HepG2 (cell line): ENCODE measurements around the gene WDR81. TPM values are rescaled to one million over a fixed set of nuclear protein-coding genes. Genes with fewer than 3 reads are reported as not detected.

ENCODE experiments used
- ADNP ChIP-seq: sonication (generic); formaldehyde crosslinking; IDR thresholded peaks from 2 replicates; pipeline ENCODE4 v1.4.0; 2020; ENCODE audit warnings: missing genetic modification reagents
- BCL6 ChIP-seq: IDR thresholded peaks from 2 replicates; pipeline ENCODE4 v1.6.1; 2016; ENCODE audit warnings: missing genetic modification reagents, missing compliant biosample characterization
- CTCF ChIP-seq: sonication (generic); formaldehyde crosslinking; IDR thresholded peaks from 2 replicates; pipeline ENCODE4 v1.5.0; 2020; ENCODE audit warnings: mild to moderate bottlenecking, missing genetic modification reagents, moderate library complexity
- HHEX ChIP-seq: IDR thresholded peaks from 2 replicates; pipeline ENCODE4 v1.6.1; 2016; ENCODE audit warnings: control low read depth
- KAT7 ChIP-seq: IDR thresholded peaks from 2 replicates; pipeline ENCODE4 v1.6.1; 2018; ENCODE audit warnings: borderline replicate concordance, missing compliant biosample characterization
- MAX ChIP-seq: IDR thresholded peaks from 2 replicates; pipeline ENCODE4 v1.6.1; 2012; ENCODE audit warnings: inconsistent platforms
- MTERF4 ChIP-seq: sonication (generic); formaldehyde crosslinking; IDR thresholded peaks from 2 replicates; pipeline ENCODE4 v1.8.0; 2023; ENCODE audit warnings: mild to moderate bottlenecking, missing genetic modification reagents
- REL ChIP-seq: sonication (generic); formaldehyde crosslinking; conservative IDR thresholded peaks from 2 replicates; pipeline ENCODE4 v1.8.0; 2022; ENCODE audit warnings: mild to moderate bottlenecking, missing genetic modification reagents, moderate library complexity
- TEAD2 ChIP-seq: sonication (generic); formaldehyde crosslinking; IDR thresholded peaks from 2 replicates; pipeline ENCODE4 v1.9.0; 2021; ENCODE audit warnings: missing genetic modification reagents
- TERF1 ChIP-seq: sonication (generic); formaldehyde crosslinking; IDR thresholded peaks from 2 replicates; pipeline ENCODE4 v1.8.0; 2022; ENCODE audit warnings: mild to moderate bottlenecking, missing genetic modification reagents, moderate library complexity
- TFDP2 ChIP-seq: sonication (generic); formaldehyde crosslinking; IDR thresholded peaks from 2 replicates; pipeline ENCODE4 v1.4.0; 2020; ENCODE audit warnings: missing genetic modification reagents
- TMF1 ChIP-seq: sonication (generic); formaldehyde crosslinking; IDR thresholded peaks from 2 replicates; pipeline ENCODE4 v1.8.1; 2022; ENCODE audit warnings: low read depth, missing genetic modification reagents
- ZBTB7A ChIP-seq: sonication (generic); formaldehyde crosslinking; IDR thresholded peaks from 2 replicates; pipeline ENCODE4 v1.8.0; 2022; ENCODE audit warnings: mild to moderate bottlenecking, missing genetic modification reagents
- ZBTB7B ChIP-seq: sonication (generic); formaldehyde crosslinking; IDR thresholded peaks from 2 replicates; pipeline ENCODE4 v1.4.0; 2020; ENCODE audit warnings: missing genetic modification reagents
- ZNF10 ChIP-seq: sonication (generic); formaldehyde crosslinking; IDR thresholded peaks from 2 replicates; pipeline ENCODE4 v1.4.0; 2020; ENCODE audit warnings: mild to moderate bottlenecking, low read depth, missing genetic modification reagents, borderline replicate concordance
- ZNF274 ChIP-seq: sonication (generic); formaldehyde crosslinking; IDR thresholded peaks from 2 replicates; pipeline ENCODE4 v1.5.1; 2020; ENCODE audit warnings: mild to moderate bottlenecking, missing genetic modification reagents
- ZNF543 ChIP-seq: sonication (generic); formaldehyde crosslinking; IDR thresholded peaks from 2 replicates; pipeline ENCODE4 v1.4.0; 2020; ENCODE audit warnings: mild to moderate bottlenecking, missing genetic modification reagents
- ZNF563 ChIP-seq: sonication (generic); formaldehyde crosslinking; IDR thresholded peaks from 2 replicates; pipeline ENCODE4 v1.8.0; 2022; ENCODE audit warnings: mild to moderate bottlenecking, moderate library complexity, missing genetic modification reagents
- ZNF580 ChIP-seq: IDR thresholded peaks from 2 replicates; pipeline ENCODE4 v1.6.1; 2016; ENCODE audit warnings: low read depth, borderline replicate concordance
- ZNF776 ChIP-seq: sonication (generic); formaldehyde crosslinking; IDR thresholded peaks from 2 replicates; pipeline ENCODE4 v1.4.0; 2020; ENCODE audit warnings: mild to moderate bottlenecking, missing genetic modification reagents
- ZSCAN25 ChIP-seq: sonication (generic); formaldehyde crosslinking; IDR thresholded peaks from 2 replicates; pipeline ENCODE4 v1.8.0; 2022; ENCODE audit warnings: mild to moderate bottlenecking, missing genetic modification reagents
- polyA plus RNA-seq, 8 experiments: library from polyadenylated mRNA; depleted of rRNA in 3 of 8; stranded (reverse) in 7 of 8; unstranded in 1 of 8; fragments of >200 nt; fragmentation: Illumina TruSeq in 4 of 8; extraction: Trizol in 4 of 8; gene quantifications; 2 replicates each; pipeline versions ENCODE4 v1.2.1 to v1.2.3, GENCODE V29; 2011 to 2016; ENCODE audit warnings: low read depth in 4 of 8, missing spikeins in 1 of 8, mixed read lengths in 1 of 8; ENCODE audit not compliant: insufficient read depth in 1 of 8
- total RNA-seq, 5 experiments: library from RNA; depleted of rRNA; stranded (reverse); fragments of >200 nt; fragmentation: Illumina TruSeq; extraction: Trizol; gene quantifications; 2 replicates each; pipeline ENCODE4 v1.2.3, GENCODE V29; 2016; ENCODE audit warnings: low read depth in 1 of 5

WDR81 gene
- total and polyA plus RNA-seq, 2 of the 13 experiments (the other 11 are each of a cell fraction or from before 2014, with no cell fraction given) = 9.1 to 16.7 TPM

GRCh38 chr17:1724869-1725641 is 551 bp downstream of the WDR81 start (continued):
- TF ChIP-seq ZSCAN25 (CRISPR knock-in tag) (0 out of 2 replicates have a peak, but pooled peaks have one; percentile 9), ZBTB7B (peak; percentile 16; the same call in 1 of the 2 replicates), ZBTB7A (CRISPR knock-in tag) (0 out of 2 replicates have a peak, but pooled peaks have one; percentile 67), TEAD2 (CRISPR knock-in tag) (0 out of 2 replicates have a peak, but pooled peaks have one; percentile 37), ZNF10 (CRISPR knock-in tag) (no peak), ZNF580 (CRISPR knock-in tag) (peak; percentile 56; the same call in 1 of the 2 replicates), KAT7 (CRISPR knock-in tag) (no peak), TFDP2 (0 out of 2 replicates have a peak, but pooled peaks have one; percentile 23), BCL6 (CRISPR knock-in tag) (peak; percentile 21; the same call in 1 of the 2 replicates), TMF1 (0 out of 2 replicates have a peak, but pooled peaks have one; percentile 31), HHEX (no peak), ZNF776 (CRISPR knock-in tag) (peak; percentile 74; the same call in 1 of the 2 replicates), ZNF563 (CRISPR knock-in tag) (peak; percentile 56; the same call in 1 of the 2 replicates), ADNP (no peak), CTCF (CRISPR knock-in tag) (peak; percentile 32), ZNF543 (CRISPR knock-in tag) (peak; percentile 46; the same call in 1 of the 2 replicates), TERF1 (CRISPR knock-in tag) (0 out of 2 replicates have a peak, but pooled peaks have one; percentile 2), MTERF4 (peak; percentile 87; the same call in 1 of the 2 replicates), REL (CRISPR knock-in tag) (peak; percentile 49; the same call in 1 of the 2 replicates), MAX (peak; percentile 69; the same call in 1 of the 2 replicates), ZNF274 (CRISPR knock-in tag) (0 out of 2 replicates have a peak, but pooled peaks have one; percentile 22)
